ENCODE data around the gene KANK2.

Gene KANK2

GRCh38 chr19:11240008-11240444, 42.7 kb upstream of the KANK2 start:
- H4K20me1 ChIP-seq (ENCODE audit: control insufficient read depth, insufficient read depth, low read depth, low read length), result peaks cover 3% of the 10 kb centered on the region; the same call in 1 of the 2 replicates
- no peaks in the 10 kb centered on the region for H3F3A ChIP-seq (ENCODE audit: control insufficient read depth, insufficient read depth)
- no peaks in the 10 kb centered on the region for H3K27me3 ChIP-seq (ENCODE audit: control insufficient read depth, low read length)
- H3K4me3 ChIP-seq (ENCODE audit: low read length), result no peak overlapping the region
- H3K36me3 ChIP-seq (ENCODE audit: control insufficient read depth, low read length), result peaks cover 9% of the 10 kb centered on the region; the same call in 1 of the 2 replicates
- no peaks in the 10 kb centered on the region for H3K9me2 ChIP-seq (replicated peaks; ENCODE audit: control insufficient read depth, low read length)
- TF ChIP-seq EZH2phosphoT487 (IDR thresholded peaks at IDR 0.05; ENCODE audit: borderline replicate concordance, low read length) (no peak), CTCF (IDR thresholded peaks at IDR 0.05; ENCODE audit: low read depth, low read length, poor library complexity, severe bottlenecking) (no peak)
- H3K79me2 ChIP-seq (ENCODE audit: control insufficient read depth, low read length), result no peaks in the 10 kb centered on the region
- H3K9me3 ChIP-seq (ENCODE audit: control insufficient read depth, insufficient read depth, low read length), result no peaks in the 10 kb centered on the region
- H3K4me1 ChIP-seq (ENCODE audit: control insufficient read depth, low read length), result peaks cover 3% of the 10 kb centered on the region
- no peak overlapping the region for H3K4me2 ChIP-seq (ENCODE audit: low read length)
- no peak overlapping the region for H3K27ac ChIP-seq (ENCODE audit: low read depth, low read length)

- Histone ChIP-seq H3K27me3 (ENCODE audit: control insufficient read depth, low read length) (no peaks in the 10 kb centered on the region), H3K4me2 (ENCODE audit: low read length) (no peak within 1 kb of the TSS), H3F3A (ENCODE audit: control insufficient read depth, insufficient read depth) (no peaks in the 10 kb centered on the region), H4K20me1 (ENCODE audit: control insufficient read depth, insufficient read depth, low read depth, low read length) (peaks cover 3% of the 10 kb centered on the region; the same call in 1 of the 2 replicates), H3K4me1 (ENCODE audit: control insufficient read depth, low read length) (peaks cover 3% of the 10 kb centered on the region), H3K9me3 (ENCODE audit: control insufficient read depth, insufficient read depth, low read length) (no peaks in the 10 kb centered on the region), H3K9me2 (replicated peaks; ENCODE audit: control insufficient read depth, low read length) (no peaks in the 10 kb centered on the region), H3K79me2 (ENCODE audit: control insufficient read depth, low read length) (no peaks in the 10 kb centered on the region), H3K4me3 (ENCODE audit: low read length) (no peak within 1 kb of the TSS), H3K36me3 (ENCODE audit: control insufficient read depth, low read length) (peaks cover 9% of the 10 kb centered on the region; the same call in 1 of the 2 replicates), H3K27ac (ENCODE audit: low read depth, low read length) (no peak within 1 kb of the TSS)
- TF ChIP-seq CTCF (IDR thresholded peaks at IDR 0.05; ENCODE audit: low read depth, low read length, poor library complexity, severe bottlenecking), result no peak
- no peak for TF ChIP-seq EZH2phosphoT487 (IDR thresholded peaks at IDR 0.05; ENCODE audit: borderline replicate concordance, low read length)
Measured at GRCh38 chr19:11239377-11240000, 42.1 kb upstream of the KANK2 start, which contains the start of gene ANGPTL8. Gene ANGPTL8, plus strand, starts transcription at chr19:11239619. Its CDS starts 19 bp downstream, at chr19:11239638.

- Histone ChIP-seq H3K4me1 (ENCODE audit: control insufficient read depth, low read length) (peaks cover 3% of the 10 kb centered on the region), H3K27me3 (ENCODE audit: control insufficient read depth, low read length) (no peaks in the 10 kb centered on the region)
Measured at GRCh38 chr19:11238781-11239376, 41.5 kb upstream of the KANK2 start.

More at GRCh38 chr19:11238781-11239376, 41.5 kb upstream of the KANK2 start:
- H3F3A ChIP-seq (ENCODE audit: control insufficient read depth, insufficient read depth), result no peaks in the 10 kb centered on the region
- no peak overlapping the region for H3K4me3 ChIP-seq (ENCODE audit: low read length)
- TF ChIP-seq CTCF (IDR thresholded peaks at IDR 0.05; ENCODE audit: low read depth, low read length, poor library complexity, severe bottlenecking) (no peak), EZH2phosphoT487 (IDR thresholded peaks at IDR 0.05; ENCODE audit: borderline replicate concordance, low read length) (no peak)
- H3K9me3 ChIP-seq (ENCODE audit: control insufficient read depth, insufficient read depth, low read length), result no peaks in the 10 kb centered on the region
- H3K36me3 ChIP-seq (ENCODE audit: control insufficient read depth, low read length), result peaks cover 9% of the 10 kb centered on the region; the same call in 1 of the 2 replicates
- no peak overlapping the region for H3K4me2 ChIP-seq (ENCODE audit: low read length)
- H3K79me2 ChIP-seq (ENCODE audit: control insufficient read depth, low read length), result no peaks in the 10 kb centered on the region
- H3K27ac ChIP-seq (ENCODE audit: low read depth, low read length), result no peak overlapping the region
- no peaks in the 10 kb centered on the region for H3K9me2 ChIP-seq (replicated peaks; ENCODE audit: control insufficient read depth, low read length)
- peaks cover 3% of the 10 kb centered on the region; the same call in 1 of the 2 replicates for H4K20me1 ChIP-seq (ENCODE audit: control insufficient read depth, insufficient read depth, low read depth, low read length)
